Sigmoid colon (tissue), 7 donors: ENCODE results near the gene SEMA3G. TPM values are rescaled to one million over a fixed set of nuclear protein-coding genes. Genes with fewer than 3 reads are reported as not detected.

Experiments
- DNase-seq: peaks from one replicate; pipeline ENCODE4 v3.0.0-alpha.2; 2019
- H3K27ac ChIP-seq, 4 donors: fragments of 200-600 bp; sonication (generic); one replicate each; pipeline ENCODE4 v1.5.1; 2016 to 2019; ENCODE audit warnings: mild to moderate bottlenecking in 1 of 4
- H3K27me3 ChIP-seq, 3 donors: fragments of 200-600 bp; sonication (generic); one replicate each; pipeline ENCODE4 v1.5.1; 2019; ENCODE audit warnings: mild to moderate bottlenecking in 1 of 3
- H3K36me3 ChIP-seq, 4 donors: fragments of 200-600 bp; sonication (generic); one replicate each; pipeline ENCODE4 v1.5.1; 2016 to 2019
- H3K4me1 ChIP-seq, 4 donors: fragments of 200-600 bp; sonication (generic); one replicate each; pipeline ENCODE4 v1.5.1; 2017 to 2019
- H3K4me3 ChIP-seq, 4 donors: fragments of 200-600 bp; sonication (generic); one replicate each; pipeline ENCODE4 v1.5.1; 2017 to 2019; ENCODE audit warnings: mild to moderate bottlenecking in 2 of 4, moderate library complexity in 1 of 4
- H3K9me3 ChIP-seq, 4 donors: fragments of 200-600 bp in 3 of 4; sonication (generic) in 3 of 4; one replicate each; pipeline versions ENCODE4 v1.5.1 to v1.6.1; 2013 to 2019
- EP300 ChIP-seq, 4 donors: sonication (generic); formaldehyde crosslinking; IDR thresholded peaks; one replicate each; pipeline ENCODE4 v1.6.1; 2017; ENCODE audit warnings: antibody characterized with exemption in 4 of 4
- POLR2A ChIP-seq, 2 donors: fragments of 450-650 bp; IDR thresholded peaks; one replicate each; pipeline ENCODE4 v1.6.1; 2016; ENCODE audit warnings: antibody characterized with exemption in 2 of 2, mild to moderate bottlenecking in 2 of 2, moderate library complexity in 2 of 2
- POLR2AphosphoS5 ChIP-seq, 4 donors: sonication (generic); formaldehyde crosslinking; IDR thresholded peaks; one replicate each; pipeline ENCODE4 v1.6.1; 2017; ENCODE audit warnings: antibody characterized with exemption in 4 of 4
- WGBS, 2 donors: extraction: QIAGEN DNeasy Blood & Tissue Kit; methylation state at CpG; one replicate each; pipeline ENCODE4 v1.1.7; 2013; 5-methylcytosine and 5-hydroxymethylcytosine counted together
- intact Hi-C: fragments of 100-400 bp; cut with DNase I; formaldehyde crosslinking; loops from one replicate; pipeline ENCODE4 v1.15.1; 2023
- polyA plus RNA-seq, 3 donors: library from polyadenylated mRNA; stranded (reverse); fragments of 200-250 nt; gene quantifications; one replicate each; pipeline ENCODE4 v1.2.3, GENCODE V29; 2013
- total RNA-seq, 4 donors: library from RNA; depleted of rRNA; stranded (reverse); fragments of >200 nt; gene quantifications; one replicate each; pipeline ENCODE4 v1.1.0, GENCODE V29; 2016
- TF ChIP-seq, protein P1 (sequence below), 4 experiments: fragments of 450-650 bp in 3 of 4; fragments of 200-600 bp in 1 of 4; IDR thresholded peaks; one replicate each; pipeline ENCODE4 v1.5.1; 2016 to 2019; ENCODE audit warnings: antibody characterized with exemption in 4 of 4, mild to moderate bottlenecking in 3 of 4, moderate library complexity in 2 of 4
- donor health status: healthy with polysubstance abuse.
- donor health status: Bipolar disorder and iron deficiency.
- donor health status: healthy.

SEMA3G gene
- total and polyA plus RNA-seq, 7 donors, result 0.23 to 7.4 (median 3.9) TPM

DNA sequence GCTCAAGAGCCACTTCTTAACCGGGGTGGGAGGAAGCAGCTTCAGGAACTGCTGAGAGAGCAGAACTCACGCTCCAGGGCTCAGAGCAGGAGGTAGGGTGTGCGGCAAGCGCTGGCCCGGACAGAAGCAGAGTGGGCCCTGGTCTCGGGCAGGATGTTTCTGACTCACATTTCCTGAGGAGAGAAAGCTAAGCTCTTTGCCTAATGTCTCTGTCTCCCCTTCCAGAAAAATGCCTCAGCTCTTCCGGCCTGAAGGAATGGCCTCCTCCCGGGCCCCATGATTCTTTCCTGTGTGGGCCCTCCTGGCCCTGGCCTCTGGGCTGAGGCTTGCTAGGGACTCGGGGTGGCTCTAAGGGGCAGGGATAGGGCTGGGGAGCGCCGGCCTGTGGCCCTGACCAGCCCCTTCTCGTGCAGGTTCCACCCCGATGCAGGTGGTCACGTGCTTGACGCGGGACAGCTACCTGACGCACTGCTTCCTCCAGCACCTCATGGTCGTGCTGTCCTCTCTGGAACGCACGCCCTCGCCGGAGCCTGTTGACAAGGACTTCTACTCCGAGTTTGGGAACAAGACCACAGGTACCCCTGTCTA, 46.1 kb upstream of the SEMA3G start:
- peaks cover 53 to 75% (median 67%) of the 10 kb centered on the region in 4 donors for H3K36me3 ChIP-seq
- TF ChIP-seq, protein P1, sequence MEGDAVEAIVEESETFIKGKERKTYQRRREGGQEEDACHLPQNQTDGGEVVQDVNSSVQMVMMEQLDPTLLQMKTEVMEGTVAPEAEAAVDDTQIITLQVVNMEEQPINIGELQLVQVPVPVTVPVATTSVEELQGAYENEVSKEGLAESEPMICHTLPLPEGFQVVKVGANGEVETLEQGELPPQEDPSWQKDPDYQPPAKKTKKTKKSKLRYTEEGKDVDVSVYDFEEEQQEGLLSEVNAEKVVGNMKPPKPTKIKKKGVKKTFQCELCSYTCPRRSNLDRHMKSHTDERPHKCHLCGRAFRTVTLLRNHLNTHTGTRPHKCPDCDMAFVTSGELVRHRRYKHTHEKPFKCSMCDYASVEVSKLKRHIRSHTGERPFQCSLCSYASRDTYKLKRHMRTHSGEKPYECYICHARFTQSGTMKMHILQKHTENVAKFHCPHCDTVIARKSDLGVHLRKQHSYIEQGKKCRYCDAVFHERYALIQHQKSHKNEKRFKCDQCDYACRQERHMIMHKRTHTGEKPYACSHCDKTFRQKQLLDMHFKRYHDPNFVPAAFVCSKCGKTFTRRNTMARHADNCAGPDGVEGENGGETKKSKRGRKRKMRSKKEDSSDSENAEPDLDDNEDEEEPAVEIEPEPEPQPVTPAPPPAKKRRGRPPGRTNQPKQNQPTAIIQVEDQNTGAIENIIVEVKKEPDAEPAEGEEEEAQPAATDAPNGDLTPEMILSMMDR (IDR thresholded peaks at IDR 0.05), result no peak
- TF ChIP-seq POLR2AphosphoS5 (IDR thresholded peaks at IDR 0.05) (peak in 2 of 4 donors; percentile 15 to 22), EP300 (IDR thresholded peaks at IDR 0.05) (no peak), POLR2A (IDR thresholded peaks at IDR 0.05) (no peak)
- DNase-seq, result no peak
- no peaks in the 10 kb centered on the region for H3K9me3 ChIP-seq
- intact Hi-C loops, result no loop called here
- H3K4me1 ChIP-seq, result peaks cover 0 to 25% (median 11%) of the 10 kb centered on the region in 4 donors
- peak overlapping the region in 3 of 4 donors; percentile 38 to 66 (median 54) for H3K27ac ChIP-seq
- H3K4me3 ChIP-seq, result no peak overlapping the region
- no peaks in the 10 kb centered on the region for H3K27me3 ChIP-seq
- 80 to 91% methylated on average over 23 of the region's 23 CpGs for WGBS, 2 donors

DNA sequence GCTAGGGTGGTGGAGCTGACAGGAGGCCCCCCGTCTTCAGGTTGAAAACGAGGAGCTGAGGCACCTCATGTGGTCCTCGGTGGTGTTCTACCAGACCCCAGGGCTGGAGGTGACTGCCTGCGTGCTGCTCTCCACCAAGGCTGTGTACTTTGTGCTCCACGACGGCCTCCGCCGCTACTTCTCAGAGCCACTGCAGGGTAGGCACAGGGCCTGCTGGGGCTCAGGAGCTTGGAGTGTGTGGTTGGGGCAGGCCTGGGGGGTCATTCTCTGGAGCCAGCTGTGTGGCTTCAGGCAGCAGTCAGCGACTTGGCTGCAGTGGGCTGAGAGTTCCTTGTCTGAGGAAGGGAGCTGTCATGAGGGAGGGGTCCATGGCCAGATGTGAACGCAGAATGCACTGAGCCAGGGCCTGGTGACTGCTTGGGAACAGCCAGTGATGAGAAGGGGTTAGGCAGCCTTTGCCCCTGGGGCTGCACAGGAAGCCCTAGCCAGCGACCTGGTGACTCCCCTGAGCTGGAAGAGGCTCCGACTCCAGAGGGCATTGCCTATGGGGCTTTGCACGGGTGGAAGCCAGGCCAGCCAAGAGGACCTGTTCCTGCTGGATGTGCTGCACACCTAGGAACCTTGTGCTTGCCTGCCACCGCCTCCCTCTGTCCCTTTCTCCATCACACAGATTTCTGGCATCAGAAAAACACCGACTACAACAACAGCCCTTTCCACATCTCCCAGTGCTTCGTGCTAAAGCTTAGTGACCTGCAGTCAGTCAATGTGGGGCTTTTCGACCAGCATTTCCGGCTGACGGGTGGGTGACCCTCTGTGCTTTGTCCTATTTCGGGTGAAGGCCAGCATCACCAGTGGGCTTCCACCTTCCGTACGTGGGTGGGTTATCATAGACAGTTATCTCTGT, 45.4 kb upstream of the SEMA3G start:
- Histone ChIP-seq H3K4me1 (peaks cover 0 to 24% (median 11%) of the 10 kb centered on the region in 4 donors), H3K9me3 (no peaks in the 10 kb centered on the region), H3K4me3 (no peak overlapping the region), H3K36me3 (peaks cover 53 to 82% (median 71%) of the 10 kb centered on the region in 4 donors), H3K27ac (peak overlapping the region in 3 of 4 donors; percentile 38 to 66 (median 54)), H3K27me3 (no peaks in the 10 kb centered on the region)
- no peak for DNase-seq
- intact Hi-C loops, result no loop called here
- TF ChIP-seq POLR2A (IDR thresholded peaks at IDR 0.05) (no peak), EP300 (IDR thresholded peaks at IDR 0.05) (no peak), POLR2AphosphoS5 (IDR thresholded peaks at IDR 0.05) (no peak)
- TF ChIP-seq, protein P1 (IDR thresholded peaks at IDR 0.05), result no peak
- WGBS, 2 donors, result 83 to 88% methylated on average over 22 of the region's 22 CpGs

DNA sequence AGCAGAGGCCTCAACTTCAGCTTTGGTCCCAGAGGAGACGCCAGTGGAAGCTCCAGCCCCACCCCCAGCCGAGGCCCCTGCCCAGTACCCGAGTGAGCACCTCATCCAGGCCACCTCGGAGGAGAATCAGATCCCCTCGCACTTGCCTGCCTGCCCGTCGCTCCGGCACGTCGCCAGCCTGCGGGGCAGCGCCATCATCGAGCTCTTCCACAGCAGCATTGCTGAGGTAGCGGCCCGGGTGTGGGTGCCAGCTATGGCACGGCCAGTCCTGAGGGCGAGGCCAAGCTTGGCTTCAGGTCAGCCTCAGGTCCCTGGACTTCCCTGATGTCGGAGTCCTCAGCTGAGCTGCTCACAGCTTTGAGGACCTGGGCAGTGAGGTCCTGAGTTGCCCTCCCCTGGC, 44.5 kb upstream of the SEMA3G start:
- intact Hi-C loops, result no loop called here
- Histone ChIP-seq H3K27me3 (no peaks in the 10 kb centered on the region), H3K4me1 (peaks cover 0 to 24% (median 16%) of the 10 kb centered on the region in 4 donors), H3K9me3 (no peaks in the 10 kb centered on the region), H3K4me3 (no peak overlapping the region), H3K36me3 (peaks cover 53 to 86% (median 71%) of the 10 kb centered on the region in 4 donors), H3K27ac (no peak overlapping the region)
- DNase-seq, result no peak
- 93 to 96% methylated on average over 18 of the region's 18 CpGs for WGBS, 2 donors
- TF ChIP-seq, protein P1 (IDR thresholded peaks at IDR 0.05), result no peak
- TF ChIP-seq POLR2AphosphoS5 (IDR thresholded peaks at IDR 0.05), result no peak
- TF ChIP-seq POLR2A (IDR thresholded peaks at IDR 0.05), result no peak
- no peak for TF ChIP-seq EP300 (IDR thresholded peaks at IDR 0.05)

DNA sequence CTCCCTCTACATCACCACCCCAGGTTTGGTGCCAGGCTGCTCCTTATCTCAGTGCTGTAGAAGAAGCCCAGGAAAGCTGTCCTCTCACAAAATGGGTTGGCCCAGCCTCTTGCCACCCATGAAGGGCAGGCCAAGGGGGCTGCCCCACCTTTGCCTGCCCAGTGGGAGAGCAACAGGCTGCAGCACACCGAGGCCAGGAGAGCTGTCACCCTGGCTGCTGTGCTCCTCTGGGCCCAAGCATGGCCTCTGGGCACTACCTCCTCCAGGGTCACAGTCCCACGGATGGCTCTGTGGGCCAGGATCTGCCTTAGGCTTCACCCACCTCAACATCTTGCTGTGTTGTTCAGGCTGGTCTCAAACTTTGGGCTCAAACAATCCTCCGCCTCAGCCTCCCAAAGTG, 43.8 kb upstream of the SEMA3G start:
- TF ChIP-seq POLR2AphosphoS5 (IDR thresholded peaks at IDR 0.05), result no peak
- DNase-seq, result no peak
- peaks cover 53 to 86% (median 71%) of the 10 kb centered on the region in 4 donors for H3K36me3 ChIP-seq
- H3K9me3 ChIP-seq, result no peaks in the 10 kb centered on the region
- H3K27ac ChIP-seq, result no peak overlapping the region
- peaks cover 0 to 26% (median 22%) of the 10 kb centered on the region in 4 donors for H3K4me1 ChIP-seq
- H3K4me3 ChIP-seq, result no peak overlapping the region
- no peaks in the 10 kb centered on the region for H3K27me3 ChIP-seq
- intact Hi-C loops, result no loop called here
- WGBS, 2 donors, result 94 to 95% methylated on average over 3 of the region's 3 CpGs
